HepG2 (cell line): Measurements from ENCODE around the gene TEKT1. TPM values are rescaled to one million over a fixed set of nuclear protein-coding genes. Genes with fewer than 3 reads are reported as not detected.

Experiments used
- ATAC-seq: fragments of 200-7000 bp; cut with Tn5 transposase; 3 replicates; pipeline ENCODE4 v1.9.1; 2020; ENCODE audit warnings: mild to moderate bottlenecking, moderate library complexity
- BruUV-seq: library from RNA; stranded (reverse); fragments of 400-500 nt; replicated peaks from 2 replicates; lab custom pipeline; 2021; lab: Mats Ljungman, UMichigan
- CTCF ChIA-PET: fragments of 300-600 bp; formaldehyde crosslinking; extraction: SDS; loops from one replicate; lab custom pipeline; 2021; ENCODE audit warnings: low total read pairs, inconsistent platforms, low intra/inter-chr PET ratio; lab: Yijun Ruan, JAX
- POLR2A ChIA-PET: fragments of 350-600 bp; sonication (Branson Sonifier 250); formaldehyde crosslinking; loops from one replicate; lab custom pipeline; 2020; ENCODE audit warnings: antibody characterized with exemption, inconsistent platforms; lab: Yijun Ruan, JAX
- DNase-seq: peaks from one replicate; pipeline ENCODE4 v3.0.0-alpha.2; 2015; ENCODE audit warnings: low spot score
- FAIRE-seq: peaks from 3 replicates; lab custom pipeline; 2011; peaks lifted over from hg19 to GRCh38; lab: Jason Lieb, UNC
- H2AFZ ChIP-seq: one replicate; pipeline ENCODE4 v1.6.1; 2011; ENCODE audit warnings: low read length, inconsistent platforms
- H3K27ac ChIP-seq: fragments of 300-600 bp; 3 replicates; pipeline ENCODE4 v1.8.0; 2011; ENCODE audit warnings: mixed run types, mild to moderate bottlenecking, mixed read lengths, low read length, inconsistent platforms; ENCODE audit not compliant: insufficient read depth; ENCODE audit errors: extremely low read length
- H3K27me3 ChIP-seq, 2 experiments: fragments of 200-600 bp in 1 of 2; 2 replicates in 1 of 2; 3 replicates in 1 of 2; pipeline versions ENCODE4 v1.6.0 to v1.8.0; 2011; ENCODE audit warnings: low read length in 2 of 2, mild to moderate bottlenecking in 2 of 2, moderate library complexity in 2 of 2, inconsistent platforms in 1 of 2; ENCODE audit not compliant: insufficient read depth in 2 of 2, control insufficient read depth in 1 of 2
- H3K36me3 ChIP-seq, 2 experiments: fragments of 200-600 bp in 1 of 2; replicated peaks in 1 of 2; 2 replicates in 1 of 2; 3 replicates in 1 of 2; pipeline versions ENCODE4 v1.5.1 to v1.8.0; 2011; ENCODE audit warnings: low read length in 2 of 2, inconsistent platforms in 1 of 2; ENCODE audit not compliant: insufficient read depth in 2 of 2, control insufficient read depth in 1 of 2
- H3K4me1 ChIP-seq: 2 replicates; pipeline ENCODE4 v1.5.1; 2012; ENCODE audit warnings: low read length, inconsistent platforms; ENCODE audit not compliant: insufficient read depth
- H3K4me2 ChIP-seq: 2 replicates; pipeline ENCODE4 v1.6.0; 2011; ENCODE audit warnings: low read depth, low read length, inconsistent platforms
- H3K4me3 ChIP-seq, 3 experiments: fragments of 200-600 bp in 1 of 3; sonication (generic), shearing (Covaris generic) in 1 of 3; replicated peaks in 1 of 3; 2 replicates each; pipeline ENCODE4 v1.5.1; 2011 to 2016; ENCODE audit warnings: low read length in 3 of 3, inconsistent platforms in 2 of 3, low read depth in 2 of 3, mild to moderate bottlenecking in 2 of 3, control low read depth in 1 of 3, mixed read lengths in 1 of 3; ENCODE audit not compliant: insufficient read depth in 1 of 3
- H3K79me2 ChIP-seq: one replicate; pipeline ENCODE4 v1.6.1; 2011; ENCODE audit warnings: low read length, inconsistent platforms; ENCODE audit not compliant: insufficient read depth
- H3K9ac ChIP-seq: 2 replicates; pipeline ENCODE4 v1.6.0; 2011; ENCODE audit warnings: mild to moderate bottlenecking, low read depth, low read length, inconsistent platforms; ENCODE audit not compliant: insufficient read depth
- H3K9me3 ChIP-seq: 2 replicates; pipeline ENCODE4 v1.5.1; 2012; ENCODE audit warnings: mild to moderate bottlenecking, low read length
- H4K20me1 ChIP-seq: 2 replicates; pipeline ENCODE4 v1.6.0; 2011; ENCODE audit warnings: inconsistent platforms, mild to moderate bottlenecking, low read length, moderate library complexity; ENCODE audit not compliant: insufficient read depth
- RFXANK ChIP-seq: IDR thresholded peaks from 2 replicates; pipeline ENCODE4 v1.6.1; 2016
- ZFP1 ChIP-seq: IDR thresholded peaks from 2 replicates; pipeline ENCODE4 v1.6.1; 2016
- WGBS: methylation state at CpG from one replicate; pipeline ENCODE4 v1.1.6; 2017; ENCODE audit warnings: low lambda C conversion rate; 5-methylcytosine and 5-hydroxymethylcytosine counted together
- in situ Hi-C: cut with HindIII; loops from 2 replicates; pipeline ENCODE4 v1.10.0; 2017; ENCODE audit warnings: low pct_unique_long_range_greater_than_20kb; ENCODE audit not compliant: extremely low pct_ligation_motif_present
- intact Hi-C: fragments of 100-400 bp; cut with micrococcal nuclease; formaldehyde crosslinking; loops from one replicate; pipeline ENCODE4 v1.10.0; 2022; ENCODE audit not compliant: unreplicated experiment
- polyA plus RNA-seq, 8 experiments: library from polyadenylated mRNA; depleted of rRNA in 3 of 8; stranded (reverse) in 7 of 8; unstranded in 1 of 8; fragments of >200 nt; fragmentation: Illumina TruSeq in 4 of 8; extraction: Trizol in 4 of 8; gene quantifications; 2 replicates each; pipeline versions ENCODE4 v1.2.1 to v1.2.3, GENCODE V29; 2011 to 2016; ENCODE audit warnings: low read depth in 4 of 8, missing spikeins in 1 of 8, mixed read lengths in 1 of 8; ENCODE audit not compliant: insufficient read depth in 1 of 8
- total RNA-seq, 5 experiments: library from RNA; depleted of rRNA; stranded (reverse); fragments of >200 nt; fragmentation: Illumina TruSeq; extraction: Trizol; gene quantifications; 2 replicates each; pipeline ENCODE4 v1.2.3, GENCODE V29; 2016; ENCODE audit warnings: low read depth in 1 of 5
- TF ChIP-seq, protein P1 (sequence below): sonication (generic); formaldehyde crosslinking; IDR thresholded peaks from 2 replicates; pipeline ENCODE4 v1.5.1; 2020; ENCODE audit warnings: mild to moderate bottlenecking, missing genetic modification reagents, moderate library complexity

Gene TEKT1
- total and polyA plus RNA-seq, 2 of the 13 experiments (the other 11 are each of a cell fraction or from before 2014, with no cell fraction given) = not detected

DNA sequence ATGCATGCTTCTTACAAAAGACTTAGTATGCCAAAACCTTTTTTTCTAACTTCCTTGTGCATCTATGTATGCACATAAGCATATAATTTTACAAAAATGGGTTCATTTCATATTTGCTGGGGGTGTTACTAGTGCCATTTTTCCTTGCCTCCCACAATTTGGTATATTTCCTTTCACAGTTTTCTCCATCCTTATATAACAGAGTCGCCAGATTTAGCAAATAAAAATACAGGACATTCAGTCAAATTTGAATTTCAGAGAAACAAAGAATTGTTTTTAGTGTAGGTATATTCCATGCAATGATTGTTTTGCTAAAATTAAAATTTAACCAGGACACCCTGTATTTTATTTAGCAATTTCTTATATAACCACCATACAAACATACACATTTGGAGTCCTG is 59.5 kb downstream of the TEKT1 start:
- Histone ChIP-seq H3K79me2 (no peaks in the 10 kb centered on the region), H3K4me1 (no peaks in the 10 kb centered on the region), H3K27me3 (no peaks in the 10 kb centered on the region), H4K20me1 (no peaks in the 10 kb centered on the region), H2AFZ (no peak overlapping the region), H3K4me2 (no peak overlapping the region), H3K9me3 (peaks cover 14% of the 10 kb centered on the region), H3K4me3 (no peak overlapping the region), H3K36me3 (no peaks in the 10 kb centered on the region), H3K9ac (no peak overlapping the region), H3K27ac (no peak overlapping the region)
- ChIA-PET POLR2A (no interaction called here), CTCF (no interaction called here)
- FAIRE-seq (no peak), DNase-seq (no peak), ATAC-seq (no peak)
- BruUV-seq = no TSS peak
- intact Hi-C loops = no loop called here
- 79% methylated on average over 1 of the region's 1 CpG for WGBS
- no peak for TF ChIP-seq RFXANK
- in situ Hi-C loops = no loop called here

DNA sequence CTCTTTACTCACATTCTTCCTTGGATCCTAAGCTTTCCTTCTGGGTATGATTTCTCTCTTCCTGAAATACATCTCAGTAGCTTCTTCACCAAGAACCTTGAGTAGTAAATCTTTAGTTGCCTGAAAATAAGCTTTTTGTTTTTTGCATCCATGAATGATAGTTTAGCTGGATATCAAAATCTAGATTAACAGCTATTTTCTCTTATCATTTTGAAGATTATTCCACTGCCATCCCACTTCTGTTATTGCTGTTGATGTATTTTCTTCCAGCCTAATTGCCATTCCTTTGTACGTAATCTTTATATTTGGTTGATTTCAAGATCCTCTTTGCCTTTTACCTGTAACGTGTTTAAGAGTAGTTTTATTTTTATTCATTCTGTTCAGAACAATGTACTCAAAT is 63.1 kb downstream of the TEKT1 start:
- no peaks in the 10 kb centered on the region for H3K27me3 ChIP-seq
- in situ Hi-C loops (no loop called here), intact Hi-C loops (no loop called here)
- DNase-seq (no peak), FAIRE-seq (no peak), ATAC-seq (no peak)
- H2AFZ ChIP-seq = no peak overlapping the region
- POLR2A ChIA-PET = no interaction called here
- no peak overlapping the region for H3K27ac ChIP-seq
- 94% methylated on average over 2 of the region's 2 CpGs for whole genome bisulfite sequencing
- H3K4me1 ChIP-seq = no peaks in the 10 kb centered on the region
- CTCF ChIA-PET = no interaction called here
- BruUV-seq = no TSS peak
- H3K9me3 ChIP-seq = peaks cover 14% of the 10 kb centered on the region
- no peaks in the 10 kb centered on the region for H3K79me2 ChIP-seq
- TF ChIP-seq ZFP1 (CRISPR knock-in tag) = peak; percentile 88; the same call in 1 of the 2 replicates
- TF ChIP-seq, protein P1, sequence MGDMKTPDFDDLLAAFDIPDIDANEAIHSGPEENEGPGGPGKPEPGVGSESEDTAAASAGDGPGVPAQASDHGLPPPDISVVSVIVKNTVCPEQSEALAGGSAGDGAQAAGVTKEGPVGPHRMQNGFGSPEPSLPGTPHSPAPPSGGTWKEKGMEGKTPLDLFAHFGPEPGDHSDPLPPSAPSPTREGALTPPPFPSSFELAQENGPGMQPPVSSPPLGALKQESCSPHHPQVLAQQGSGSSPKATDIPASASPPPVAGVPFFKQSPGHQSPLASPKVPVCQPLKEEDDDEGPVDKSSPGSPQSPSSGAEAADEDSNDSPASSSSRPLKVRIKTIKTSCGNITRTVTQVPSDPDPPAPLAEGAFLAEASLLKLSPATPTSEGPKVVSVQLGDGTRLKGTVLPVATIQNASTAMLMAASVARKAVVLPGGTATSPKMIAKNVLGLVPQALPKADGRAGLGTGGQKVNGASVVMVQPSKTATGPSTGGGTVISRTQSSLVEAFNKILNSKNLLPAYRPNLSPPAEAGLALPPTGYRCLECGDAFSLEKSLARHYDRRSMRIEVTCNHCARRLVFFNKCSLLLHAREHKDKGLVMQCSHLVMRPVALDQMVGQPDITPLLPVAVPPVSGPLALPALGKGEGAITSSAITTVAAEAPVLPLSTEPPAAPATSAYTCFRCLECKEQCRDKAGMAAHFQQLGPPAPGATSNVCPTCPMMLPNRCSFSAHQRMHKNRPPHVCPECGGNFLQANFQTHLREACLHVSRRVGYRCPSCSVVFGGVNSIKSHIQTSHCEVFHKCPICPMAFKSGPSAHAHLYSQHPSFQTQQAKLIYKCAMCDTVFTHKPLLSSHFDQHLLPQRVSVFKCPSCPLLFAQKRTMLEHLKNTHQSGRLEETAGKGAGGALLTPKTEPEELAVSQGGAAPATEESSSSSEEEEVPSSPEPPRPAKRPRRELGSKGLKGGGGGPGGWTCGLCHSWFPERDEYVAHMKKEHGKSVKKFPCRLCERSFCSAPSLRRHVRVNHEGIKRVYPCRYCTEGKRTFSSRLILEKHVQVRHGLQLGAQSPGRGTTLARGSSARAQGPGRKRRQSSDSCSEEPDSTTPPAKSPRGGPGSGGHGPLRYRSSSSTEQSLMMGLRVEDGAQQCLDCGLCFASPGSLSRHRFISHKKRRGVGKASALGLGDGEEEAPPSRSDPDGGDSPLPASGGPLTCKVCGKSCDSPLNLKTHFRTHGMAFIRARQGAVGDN = no peak
- no peaks in the 10 kb centered on the region for H4K20me1 ChIP-seq
- H3K36me3 ChIP-seq = no peaks in the 10 kb centered on the region
- no peak overlapping the region for H3K4me2 ChIP-seq
- no peak overlapping the region for H3K9ac ChIP-seq
- no peak overlapping the region for H3K4me3 ChIP-seq
